ENCODE data around the gene FHAD1.

GRCh38 chr1:15358565-15359133 lies 111.6 kb downstream of the FHAD1 start:
- TF ChIP-seq CTCF (IDR thresholded peaks at IDR 0.05): no peak
- no peak for TF ChIP-seq POLR2A (IDR thresholded peaks at IDR 0.05)

Measured in thyroid gland (tissue), 4 donors.